Endothelial cell of umbilical vein (primary cell): Measurements from ENCODE around the gene SERPINB4. TPM values are rescaled to one million over a fixed set of nuclear protein-coding genes. Genes with fewer than 3 reads are reported as not detected.
"Not testable (repeated sequence)": the region's sequence is repeated elsewhere in the genome, so short reads cannot be mapped to it uniquely, and the experiment has no call there.

Experiments
- BruUV-seq: library from RNA; stranded (reverse); fragments of 400-500 nt; replicated peaks from 2 replicates; lab custom pipeline; 2021; lab: Mats Ljungman, UMichigan
- CTCF ChIA-PET: fragments of 300-600, 350-600 bp; sonication (Branson Sonifier 250); formaldehyde crosslinking; loops from one replicate; lab custom pipeline; 2021; ENCODE audit warnings: antibody characterized with exemption, inconsistent platforms; lab: Charles Lee
- POLR2A ChIA-PET: fragments of 300-600, 350-600 bp; sonication (Branson Sonifier 250); formaldehyde crosslinking; loops from one replicate; lab custom pipeline; 2021; ENCODE audit warnings: antibody characterized with exemption, inconsistent platforms; lab: Charles Lee
- DNase-seq: peaks from one replicate; pipeline ENCODE4 v3.0.0-alpha.2; 2011; ENCODE audit warnings: low read depth, low spot score
- FAIRE-seq: peaks from 2 replicates; lab custom pipeline; 2011; peaks lifted over from hg19 to GRCh38; lab: Jason Lieb, UNC
- H2AFZ ChIP-seq: 2 replicates; pipeline ENCODE4 v1.6.0; 2012; ENCODE audit warnings: low read depth, low read length, control low read depth, inconsistent platforms
- H3K27ac ChIP-seq: 2 replicates; pipeline ENCODE4 v1.5.1; 2011; ENCODE audit warnings: low read depth, mild to moderate bottlenecking, control low read depth, low read length, moderate library complexity; ENCODE audit not compliant: insufficient read depth
- H3K27me3 ChIP-seq, 2 experiments: 2 replicates each; pipeline versions ENCODE4 v1.6.0 to v1.6.1; 2011; ENCODE audit warnings: low read length in 2 of 2, mixed read lengths in 1 of 2; ENCODE audit not compliant: control insufficient read depth in 2 of 2, insufficient read depth in 2 of 2
- H3K36me3 ChIP-seq, 2 experiments: 2 replicates in 1 of 2; 3 replicates in 1 of 2; pipeline ENCODE4 v1.5.1; 2011; ENCODE audit warnings: low read length in 2 of 2, mild to moderate bottlenecking in 1 of 2, moderate library complexity in 1 of 2; ENCODE audit not compliant: control insufficient read depth in 2 of 2, insufficient read depth in 2 of 2; ENCODE audit errors: extremely low read depth in 1 of 2
- H3K4me1 ChIP-seq: 3 replicates; pipeline ENCODE4 v1.5.1; 2011; ENCODE audit warnings: mild to moderate bottlenecking, low read length; ENCODE audit not compliant: control insufficient read depth, insufficient read depth; ENCODE audit errors: extremely low read depth
- H3K4me2 ChIP-seq: 2 replicates; pipeline ENCODE4 v1.6.1; 2011; ENCODE audit warnings: low read length, control low read depth, mixed read lengths; ENCODE audit not compliant: insufficient read depth
- H3K4me3 ChIP-seq, 3 experiments: fragments of 200-600 bp in 1 of 3; sonication (generic), shearing (Covaris generic) in 1 of 3; replicated peaks in 1 of 3; 2 replicates each; pipeline ENCODE4 v1.5.1; 2011 to 2016; ENCODE audit warnings: control low read depth in 3 of 3, low read length in 3 of 3, mild to moderate bottlenecking in 2 of 3, inconsistent platforms in 1 of 3, low read depth in 1 of 3, moderate library complexity in 1 of 3; ENCODE audit not compliant: insufficient read depth in 1 of 3
- H3K79me2 ChIP-seq: 2 replicates; pipeline ENCODE4 v1.6.0; 2012; ENCODE audit warnings: low read length, inconsistent platforms; ENCODE audit not compliant: control insufficient read depth, insufficient read depth
- H3K9ac ChIP-seq: replicated peaks from 2 replicates; pipeline ENCODE3; 2011; ENCODE audit warnings: low read length, control low read depth; ENCODE audit not compliant: insufficient read depth; ENCODE audit errors: extremely low read depth
- H3K9me1 ChIP-seq: replicated peaks from 3 replicates; pipeline ENCODE4 v1.6.0; 2011; ENCODE audit warnings: mild to moderate bottlenecking, low read length; ENCODE audit not compliant: control insufficient read depth, insufficient read depth; ENCODE audit errors: extremely low read depth
- H3K9me3 ChIP-seq: replicated peaks from 2 replicates; pipeline ENCODE4 v1.5.1; 2012; ENCODE audit warnings: low read length, inconsistent platforms; ENCODE audit not compliant: control insufficient read depth, insufficient read depth
- H4K20me1 ChIP-seq: replicated peaks from 2 replicates; pipeline ENCODE3; 2011; ENCODE audit warnings: mild to moderate bottlenecking, low read length; ENCODE audit not compliant: control insufficient read depth, insufficient read depth; ENCODE audit errors: extremely low read depth
- CTCF ChIP-seq, 2 donors: IDR thresholded peaks; 1 replicate in 1 of 2; 2 replicates in 1 of 2; pipeline ENCODE4 v1.5.1; 2011; ENCODE audit warnings: low read length in 2 of 2, mild to moderate bottlenecking in 2 of 2, moderate library complexity in 2 of 2, control low read depth in 1 of 2, inconsistent platforms in 1 of 2, low read depth in 1 of 2; ENCODE audit not compliant: insufficient read depth in 1 of 2; ENCODE audit errors: extremely low read depth in 1 of 2
- POLR2AphosphoS5 ChIP-seq: IDR thresholded peaks from 2 replicates; pipeline ENCODE4 v1.6.1; 2012; ENCODE audit warnings: low read depth, mild to moderate bottlenecking, control low read depth, low read length, moderate library complexity; ENCODE audit not compliant: insufficient read depth
- dilution Hi-C: fragments of 300-500 bp; cut with MboI; formaldehyde crosslinking; loops from one replicate; pipeline ENCODE4 v1.15.0; 2019; ENCODE audit warnings: low sequenced_read_pairs; ENCODE audit not compliant: extremely low pct_ligation_motif_present
- intact Hi-C: fragments of 100-400 bp; cut with micrococcal nuclease; formaldehyde crosslinking; loops from one replicate; pipeline ENCODE4 v1.10.0; 2022
- polyA plus RNA-seq, 4 experiments: library from polyadenylated mRNA; depleted of rRNA in 3 of 4; stranded (reverse) in 3 of 4; unstranded in 1 of 4; fragments of >200 nt; gene quantifications; 2 replicates each; pipeline versions ENCODE4 v1.2.1 to v1.2.3, GENCODE V29; 2011 to 2012; ENCODE audit warnings: missing spikeins in 1 of 4
- total RNA-seq: library from RNA; stranded (reverse); gene quantifications from 2 replicates; pipeline ENCODE4 v1.2.3, GENCODE V29; 2021

SERPINB4 gene
- total and polyA plus RNA-seq, 2 donors (not counting 3 experiments of a cell fraction or from before 2014, with no cell fraction given) = not detected

- H3K36me3 ChIP-seq, CTCF ChIA-PET, H4K20me1 ChIP-seq, H3K9me3 ChIP-seq, H3K9ac ChIP-seq, H3K4me1 ChIP-seq, FAIRE-seq, H3K4me3 ChIP-seq, H3K4me2 ChIP-seq, H3K9me1 ChIP-seq, POLR2A ChIA-PET, intact Hi-C loops, H3K27ac ChIP-seq, H3K79me2 ChIP-seq, H2AFZ ChIP-seq, BruUV-seq, H3K27me3 ChIP-seq, dilution Hi-C loops, DNase-seq: not testable (repeated sequence)
These were observed 6.2 kb upstream of the SERPINB4 start for GRCh38 chr18:63650271-63650670.

DNA sequence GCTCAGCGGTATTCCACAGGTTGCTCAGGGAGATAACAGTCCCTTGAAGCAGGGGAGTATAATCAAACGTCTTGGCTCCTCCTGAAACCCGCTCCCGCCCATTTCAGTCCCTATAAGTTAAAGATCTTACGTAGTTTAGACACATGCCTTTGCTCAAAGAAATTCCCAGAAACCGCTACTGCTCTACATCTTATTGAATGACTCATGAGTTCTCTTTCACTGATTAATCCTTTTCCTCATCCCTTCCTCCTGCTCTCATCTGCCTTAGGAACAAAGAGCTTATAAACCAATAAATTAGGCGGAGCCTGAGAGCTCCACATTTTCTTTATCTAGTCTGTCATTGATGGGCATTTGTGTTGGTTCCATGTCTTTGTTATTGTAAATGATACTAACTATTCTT, 4.2 kb upstream of the SERPINB4 start:
- no peak for FAIRE-seq
- Histone ChIP-seq H4K20me1 (no peaks in the 10 kb centered on the region), H3K4me3 (no peak overlapping the region), H3K79me2 (no peaks in the 10 kb centered on the region), H3K4me2 (no peak overlapping the region), H3K27ac (no peak overlapping the region), H3K27me3 (no peaks in the 10 kb centered on the region), H3K36me3 (no peaks in the 10 kb centered on the region), H3K4me1 (no peaks in the 10 kb centered on the region), H2AFZ (no peak overlapping the region), H3K9ac (no peak overlapping the region), H3K9me3 (no peaks in the 10 kb centered on the region), H3K9me1 (no peaks in the 10 kb centered on the region)
- ChIA-PET CTCF (no interaction called here), POLR2A (no interaction called here)
- dilution Hi-C loops (no loop called here), intact Hi-C loops (no loop called here)
- TF ChIP-seq CTCF (IDR thresholded peaks at IDR 0.05; ENCODE audit: extremely low read depth in 1 of 2, insufficient read depth in 1 of 2, low read depth in 1 of 2, low read length in 2 of 2) (no peak), POLR2AphosphoS5 (no peak)
- DNase-seq = no peak
- BruUV-seq = no TSS peak
